ENCODE measurements around the gene ZMYM4. TPM values are rescaled to one million over a fixed set of nuclear protein-coding genes. Genes with fewer than 3 reads are reported as not detected.

The ZMYM4 gene
- total RNA-seq, 2 experiments from 2014 or later: 37.0 to 39.9 TPM

- POLR2A ChIA-PET: no interaction called here
- H3K4me1 Mint-ChIP-seq (ENCODE audit: low read depth): peaks cover 54% of the 10 kb centered on the region
- peak overlapping the region; percentile 92 for H3K4me3 Mint-ChIP-seq
- no peak for DNase-seq
- CTCF ChIA-PET: no interaction called here
- intact Hi-C loops (cut with DNase I, micrococcal nuclease): no loop called here
- Histone ChIP-seq H3K27me3 (ENCODE audit: control insufficient read depth in 1 of 2, insufficient read depth in 2 of 2, low read length in 2 of 2) (no peaks in the 10 kb centered on the region), H3K4me1 (ENCODE audit: insufficient read depth, low read length) (peaks cover 6% of the 10 kb centered on the region), H3K4me3 (ENCODE audit: low read length) (no peak overlapping the region), H3K9me3 (ENCODE audit: control insufficient read depth in 1 of 2, insufficient read depth in 1 of 2, low read length in 2 of 2) (no peaks in the 10 kb centered on the region), H3K36me3 (ENCODE audit: insufficient read depth, low read length) (no peaks in the 10 kb centered on the region), H3K27ac (ENCODE audit: low read depth in 1 of 2, low read length in 2 of 2) (no peak overlapping the region)
- no peak for ATAC-seq (ENCODE audit: poor library complexity)
- H3K9me3 Mint-ChIP-seq: no peaks in the 10 kb centered on the region
- no peak for TF ChIP-seq CTCF (IDR thresholded peaks at IDR 0.05)
- H3K36me3 Mint-ChIP-seq (ENCODE audit: low read depth): peaks cover 5% of the 10 kb centered on the region
- H3K27ac Mint-ChIP-seq: no peak overlapping the region
- H3K27me3 Mint-ChIP-seq: no peaks in the 10 kb centered on the region
Observed at GRCh38 chr1:35270836-35271235, 2.3 kb downstream of the ZMYM4 start.

GRCh38 chr1:35274197-35274596 is 5.7 kb downstream of the ZMYM4 start:
- no peak for DNase-seq
- no peaks in the 10 kb centered on the region for H3K27me3 Mint-ChIP-seq
- Histone ChIP-seq H3K27me3 (ENCODE audit: control insufficient read depth in 1 of 2, insufficient read depth in 2 of 2, low read length in 2 of 2) (no peaks in the 10 kb centered on the region), H3K4me3 (ENCODE audit: low read length) (no peak overlapping the region), H3K36me3 (ENCODE audit: insufficient read depth, low read length) (no peaks in the 10 kb centered on the region), H3K27ac (ENCODE audit: low read depth in 1 of 2, low read length in 2 of 2) (no peak overlapping the region), H3K4me1 (ENCODE audit: insufficient read depth, low read length) (no peaks in the 10 kb centered on the region), H3K9me3 (ENCODE audit: control insufficient read depth in 1 of 2, insufficient read depth in 1 of 2, low read length in 2 of 2) (no peaks in the 10 kb centered on the region)
- CTCF ChIA-PET: no interaction called here
- H3K36me3 Mint-ChIP-seq (ENCODE audit: low read depth): peaks cover 16% of the 10 kb centered on the region
- H3K9me3 Mint-ChIP-seq: no peaks in the 10 kb centered on the region
- no peak for TF ChIP-seq CTCF (IDR thresholded peaks at IDR 0.05)
- intact Hi-C loops (cut with DNase I, micrococcal nuclease): no loop called here
- H3K27ac Mint-ChIP-seq: no peak overlapping the region
- no peak for ATAC-seq (ENCODE audit: poor library complexity)
- POLR2A ChIA-PET: no interaction called here
- peaks cover 52% of the 10 kb centered on the region for H3K4me1 Mint-ChIP-seq (ENCODE audit: low read depth)
- H3K4me3 Mint-ChIP-seq: no peak overlapping the region

DNA sequence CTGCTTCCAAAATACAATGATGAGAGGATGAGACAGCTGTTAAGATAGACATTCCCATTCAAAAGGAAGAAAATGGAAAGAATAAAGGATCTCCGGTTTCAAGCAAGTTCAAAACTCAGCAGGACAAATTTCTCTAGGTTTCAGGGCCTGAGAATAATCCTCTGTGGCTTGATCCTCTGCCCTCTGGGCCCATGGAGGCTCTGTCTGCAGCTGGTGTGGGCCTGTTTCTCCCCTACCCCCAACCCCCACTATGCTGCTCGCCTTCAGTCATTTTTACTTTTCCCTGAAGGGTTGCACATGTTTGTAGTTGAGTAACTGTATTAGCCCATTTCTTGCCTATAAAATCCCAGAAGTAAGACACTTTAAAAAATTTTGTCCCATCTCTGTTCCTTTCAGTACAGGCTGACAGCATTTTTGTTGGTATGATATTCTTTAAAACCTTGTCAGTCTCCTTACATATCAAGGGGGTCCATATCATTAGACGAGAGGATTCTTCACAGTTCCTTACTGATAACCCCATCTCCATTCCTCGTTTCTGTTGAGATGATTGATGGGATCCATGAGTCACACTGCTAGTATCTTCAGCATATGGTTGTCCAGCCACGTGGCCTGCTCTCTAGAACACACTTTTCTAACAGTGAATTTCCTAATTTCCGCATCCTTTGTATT is 10.5 kb downstream of the ZMYM4 start:
- H3K4me1 Mint-ChIP-seq (ENCODE audit: low read depth): peaks cover 27% of the 10 kb centered on the region
- H3K36me3 ChIP-seq (ENCODE audit: insufficient read depth, low read length): no peaks in the 10 kb centered on the region
- no peak overlapping the region for H3K27ac Mint-ChIP-seq
- no peak for TF ChIP-seq CTCF (IDR thresholded peaks at IDR 0.05)
- H3K4me3 ChIP-seq (ENCODE audit: low read length): no peak overlapping the region
- H3K4me3 Mint-ChIP-seq: no peak overlapping the region
- no peak overlapping the region for H3K27ac ChIP-seq (ENCODE audit: low read depth in 1 of 2, low read length in 2 of 2)
- ATAC-seq (ENCODE audit: poor library complexity) (no peak), DNase-seq (no peak)
- no peaks in the 10 kb centered on the region for H3K9me3 ChIP-seq (ENCODE audit: control insufficient read depth in 1 of 2, insufficient read depth in 1 of 2, low read length in 2 of 2)
- H3K36me3 Mint-ChIP-seq (ENCODE audit: low read depth): peaks cover 46% of the 10 kb centered on the region
- ChIA-PET CTCF (no interaction called here), POLR2A (interaction anchor here (1.4 kb wide), 1 partner anchor 11 kb away, joined by 3 read pairs; the partner anchor contains the start of gene ZMYM4)
- no peaks in the 10 kb centered on the region for H3K27me3 ChIP-seq (ENCODE audit: control insufficient read depth in 1 of 2, insufficient read depth in 2 of 2, low read length in 2 of 2)
- H3K27me3 Mint-ChIP-seq: no peaks in the 10 kb centered on the region
- intact Hi-C loops (cut with DNase I, micrococcal nuclease): no loop called here
- no peaks in the 10 kb centered on the region for H3K4me1 ChIP-seq (ENCODE audit: insufficient read depth, low read length)
- peaks cover 3% of the 10 kb centered on the region for H3K9me3 Mint-ChIP-seq

All from CD4-positive, alpha-beta T cell (primary cell).